Muscle layer of colon (tissue), 2 donors: ENCODE measurements around the gene HOXA3.

Experiments
- H3K27ac ChIP-seq: one replicate; pipeline ENCODE4 v1.7.0; 2013; ENCODE audit warnings: low read depth, mild to moderate bottlenecking, low read length, moderate library complexity
- H3K27me3 ChIP-seq, 2 donors: one replicate each; pipeline ENCODE4 v1.7.0; 2013; ENCODE audit warnings: low read length in 2 of 2, mild to moderate bottlenecking in 2 of 2; ENCODE audit not compliant: insufficient read depth in 2 of 2, control insufficient read depth in 1 of 2
- H3K36me3 ChIP-seq: one replicate; pipeline ENCODE4 v1.7.0; 2013; ENCODE audit warnings: mild to moderate bottlenecking, low read length; ENCODE audit not compliant: insufficient read depth
- H3K4me1 ChIP-seq: one replicate; pipeline ENCODE4 v1.7.0; 2013; ENCODE audit warnings: mild to moderate bottlenecking, low read length; ENCODE audit not compliant: insufficient read depth
- H3K4me3 ChIP-seq, 2 donors: one replicate each; pipeline ENCODE4 v1.7.0; 2013; ENCODE audit warnings: low read length in 2 of 2, low read depth in 1 of 2, mild to moderate bottlenecking in 1 of 2, moderate library complexity in 1 of 2
- H3K9ac ChIP-seq: one replicate; pipeline ENCODE4 v1.7.0; 2013; ENCODE audit warnings: low read length
- H3K9me3 ChIP-seq: one replicate; pipeline ENCODE4 v1.7.0; 2013; ENCODE audit warnings: mild to moderate bottlenecking, low read length
- donor health status: abdominal sarcoma.
- donor health status: Adenocarcinoma of cecum.

HOXA3 gene

DNA sequence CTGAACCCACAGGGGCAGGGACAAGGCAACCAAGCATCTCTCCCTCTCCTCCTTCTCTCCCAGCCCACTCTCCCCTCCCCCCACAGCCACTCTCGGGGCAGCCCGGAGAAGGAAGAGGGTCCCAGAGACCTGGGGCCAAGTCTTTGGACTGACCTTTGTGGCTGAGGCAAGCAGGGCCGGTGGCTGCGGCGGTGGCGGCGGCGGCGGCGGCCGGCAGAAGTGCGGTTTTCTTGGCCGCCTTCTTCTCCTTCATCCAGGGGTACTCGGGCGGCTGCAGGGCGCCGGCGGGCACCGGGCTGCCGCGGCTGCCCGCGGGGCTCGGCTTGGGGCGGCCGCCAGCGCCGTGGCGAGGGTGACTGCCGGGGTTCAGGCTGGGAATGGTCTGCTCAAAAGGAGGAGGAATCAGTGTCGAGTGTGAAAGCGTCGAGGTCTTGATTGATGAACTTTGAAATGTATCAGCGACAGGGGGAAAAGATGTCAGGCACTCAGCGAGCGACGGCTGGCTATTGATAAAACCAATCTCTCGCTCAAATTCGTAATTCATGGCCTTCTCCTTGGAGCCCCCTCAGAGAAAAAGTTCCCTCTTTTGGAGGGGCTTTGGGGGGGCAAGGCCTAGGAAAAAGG, 50.3 kb downstream of the HOXA3 start:
- peak overlapping the region; percentile 34 to 53 for H3K4me3 ChIP-seq
- no peaks in the 10 kb centered on the region for H3K36me3 ChIP-seq
- no peaks in the 10 kb centered on the region for H3K9me3 ChIP-seq
- H3K4me1 ChIP-seq = peaks cover 55% of the 10 kb centered on the region
- peak overlapping the region; percentile 15 for H3K9ac ChIP-seq
- peak overlapping the region; percentile 81 for H3K27ac ChIP-seq
- H3K27me3 ChIP-seq = no peaks in the 10 kb centered on the region

DNA sequence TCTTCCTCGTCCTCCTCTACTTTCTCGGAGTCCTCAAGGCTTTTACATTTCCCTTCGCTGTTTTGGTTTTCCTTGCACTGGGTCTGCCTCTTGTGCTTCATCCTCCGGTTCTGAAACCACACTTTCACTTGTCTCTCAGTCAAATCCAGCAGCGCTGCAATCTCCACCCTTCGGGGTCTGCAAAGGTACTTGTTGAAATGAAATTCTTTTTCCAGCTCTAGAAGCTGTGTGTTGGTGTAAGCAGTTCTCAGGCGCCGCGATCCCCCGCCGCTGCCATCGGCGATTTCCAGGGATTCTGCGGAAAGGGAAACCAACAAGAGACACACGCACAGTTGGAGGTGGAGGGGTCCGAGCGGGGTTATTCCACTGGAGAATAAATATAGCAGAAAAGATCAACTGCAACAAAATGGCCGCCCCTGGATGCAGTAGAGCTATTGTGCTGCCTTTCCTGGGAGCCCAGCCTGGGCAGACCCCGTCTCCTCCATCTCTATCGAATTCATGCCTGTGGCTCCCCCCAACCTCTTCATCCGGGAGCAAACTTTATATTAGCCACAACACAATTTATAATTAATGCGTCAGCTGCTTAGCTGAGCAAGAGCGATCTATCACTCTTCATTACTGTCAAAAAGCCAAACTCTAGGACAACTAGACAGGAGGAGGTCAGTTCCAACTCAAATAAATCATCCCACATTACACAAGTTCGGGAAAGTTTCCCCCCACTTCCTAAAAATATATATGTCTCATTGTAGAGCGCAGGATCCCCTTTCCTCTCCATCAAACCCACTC, 51.0 kb downstream of the HOXA3 start:
- Histone ChIP-seq H3K4me3 (peak overlapping the region; percentile 34 to 53), H3K4me1 (peaks cover 57% of the 10 kb centered on the region), H3K27ac (peak overlapping the region; percentile 61), H3K9me3 (no peaks in the 10 kb centered on the region), H3K9ac (peak overlapping the region; percentile 15), H3K27me3 (no peaks in the 10 kb centered on the region), H3K36me3 (no peaks in the 10 kb centered on the region)

DNA sequence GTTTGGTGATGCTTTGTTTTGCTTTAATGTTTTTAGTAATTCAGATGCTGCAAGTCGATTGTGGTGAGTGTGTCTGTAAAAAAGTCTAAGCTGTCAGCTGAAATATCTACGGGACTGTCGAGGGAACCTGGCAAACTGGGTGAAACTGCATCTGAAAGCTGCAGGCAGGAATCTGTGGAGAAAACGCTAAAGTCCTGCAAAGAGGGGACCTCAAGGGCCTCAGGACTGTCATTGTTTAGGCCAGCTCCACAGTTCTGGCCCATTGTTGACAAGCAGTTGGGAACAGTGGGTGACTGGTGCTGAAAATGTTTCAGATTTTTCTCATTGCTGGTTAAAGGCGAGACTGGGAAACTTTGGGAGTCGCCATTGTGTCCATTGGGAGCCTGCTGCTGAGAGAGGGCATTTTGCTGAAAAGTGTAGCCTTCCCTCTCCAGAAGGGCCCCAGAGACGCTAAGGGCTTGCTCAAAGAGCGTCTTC, 51.7 kb downstream of the HOXA3 start:
- Histone ChIP-seq H3K27ac (peak overlapping the region; percentile 61), H3K36me3 (no peaks in the 10 kb centered on the region), H3K9ac (peak overlapping the region; percentile 15), H3K9me3 (no peaks in the 10 kb centered on the region), H3K4me1 (peaks cover 52% of the 10 kb centered on the region), H3K27me3 (no peaks in the 10 kb centered on the region), H3K4me3 (peak overlapping the region in 1 of 2 donors; percentile 53)

DNA sequence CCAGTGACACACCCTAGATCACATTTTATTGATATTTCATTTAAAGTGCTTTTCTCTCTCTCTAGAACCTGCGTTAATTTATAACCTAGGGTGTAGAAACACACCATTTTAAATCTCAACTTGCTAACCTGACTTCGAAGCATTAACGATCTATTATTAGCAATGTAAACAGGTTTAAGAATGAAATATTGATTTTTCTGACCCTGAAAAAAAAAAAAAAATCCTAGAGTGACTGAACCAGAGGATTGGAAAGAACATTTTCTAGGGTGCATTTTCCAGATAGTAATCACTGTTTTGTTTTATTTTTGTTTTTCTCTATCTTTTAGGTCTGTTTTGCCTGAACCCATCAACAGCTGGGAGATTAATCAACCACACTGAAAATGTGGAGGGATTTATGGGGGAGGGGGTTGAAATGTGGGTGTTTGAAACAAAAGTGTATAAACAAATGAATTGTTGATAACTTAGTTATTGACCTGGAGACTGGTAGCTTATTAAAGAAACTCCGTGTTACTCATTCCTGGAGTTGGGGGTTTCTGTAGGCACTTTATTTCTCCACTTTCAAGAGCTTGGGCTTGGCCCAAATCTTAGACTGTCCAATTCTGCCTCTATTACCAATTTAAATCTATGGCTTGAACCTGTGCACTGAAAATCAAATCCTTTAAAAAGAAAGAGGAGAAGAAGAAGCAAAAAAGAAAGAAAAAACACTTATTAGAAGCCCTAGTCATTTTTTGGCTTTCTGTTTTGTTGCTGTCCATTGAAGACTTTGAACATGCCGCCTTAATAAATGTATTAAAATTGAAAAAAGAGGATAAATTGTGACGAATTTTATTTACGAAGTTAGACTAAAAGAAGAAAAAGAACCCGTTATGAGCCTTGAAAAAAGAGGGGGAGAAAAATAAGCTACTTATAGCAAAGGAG, 52.7 kb downstream of the HOXA3 start:
- Histone ChIP-seq H3K4me1 (peaks cover 42% of the 10 kb centered on the region), H3K9ac (peak overlapping the region; percentile 47), H3K36me3 (no peaks in the 10 kb centered on the region), H3K4me3 (peak overlapping the region; percentile 38 to 73), H3K9me3 (no peaks in the 10 kb centered on the region), H3K27ac (peak overlapping the region; percentile 85), H3K27me3 (no peaks in the 10 kb centered on the region)

DNA sequence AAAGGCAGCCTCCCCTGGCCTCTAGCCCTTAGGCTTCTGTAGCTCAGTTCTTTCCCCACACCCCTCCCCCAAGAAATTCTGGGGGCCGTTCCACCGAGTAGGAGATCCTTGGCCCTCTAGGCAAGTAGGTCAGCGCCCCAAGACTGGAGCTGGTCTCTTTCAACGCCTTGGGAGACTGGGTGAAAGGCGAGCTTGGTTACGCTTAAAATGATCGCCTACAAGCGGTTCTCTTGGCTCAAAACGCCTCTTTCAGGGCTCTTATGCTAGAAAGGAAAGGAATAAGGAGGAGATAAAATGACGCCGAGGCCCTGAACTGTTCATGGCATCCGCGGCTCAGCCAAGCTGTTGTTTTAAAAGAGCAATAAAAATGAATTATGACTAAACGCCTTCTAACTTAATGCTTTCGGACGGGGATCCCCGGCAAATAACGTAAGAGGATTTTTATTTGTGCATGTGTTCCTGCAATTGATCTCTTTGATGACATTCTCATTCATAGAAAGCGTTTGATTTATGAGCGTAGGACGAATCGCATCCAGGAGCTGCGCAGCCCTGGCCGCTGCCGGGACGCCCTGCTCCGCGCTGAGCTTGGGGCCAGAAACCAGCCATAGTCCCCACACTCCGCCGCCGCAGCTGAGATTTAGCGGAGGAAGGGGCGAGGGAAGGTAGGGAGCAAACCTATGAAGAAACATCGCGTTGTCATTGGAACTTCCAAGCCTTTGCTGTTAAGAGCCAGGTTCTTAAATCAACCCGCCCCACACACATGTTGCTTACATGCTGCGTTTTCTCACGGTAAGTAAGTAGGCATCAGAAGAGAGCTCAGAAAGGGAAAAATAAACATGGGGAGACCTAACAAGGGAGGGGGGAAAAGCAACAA, 53.6 kb downstream of the HOXA3 start:
- Histone ChIP-seq H3K4me1 (peaks cover 33% of the 10 kb centered on the region), H3K9me3 (no peaks in the 10 kb centered on the region), H3K27me3 (no peaks in the 10 kb centered on the region), H3K4me3 (peak overlapping the region; percentile 38 to 73), H3K36me3 (no peaks in the 10 kb centered on the region), H3K27ac (peak overlapping the region; percentile 85), H3K9ac (peak overlapping the region; percentile 47)

DNA sequence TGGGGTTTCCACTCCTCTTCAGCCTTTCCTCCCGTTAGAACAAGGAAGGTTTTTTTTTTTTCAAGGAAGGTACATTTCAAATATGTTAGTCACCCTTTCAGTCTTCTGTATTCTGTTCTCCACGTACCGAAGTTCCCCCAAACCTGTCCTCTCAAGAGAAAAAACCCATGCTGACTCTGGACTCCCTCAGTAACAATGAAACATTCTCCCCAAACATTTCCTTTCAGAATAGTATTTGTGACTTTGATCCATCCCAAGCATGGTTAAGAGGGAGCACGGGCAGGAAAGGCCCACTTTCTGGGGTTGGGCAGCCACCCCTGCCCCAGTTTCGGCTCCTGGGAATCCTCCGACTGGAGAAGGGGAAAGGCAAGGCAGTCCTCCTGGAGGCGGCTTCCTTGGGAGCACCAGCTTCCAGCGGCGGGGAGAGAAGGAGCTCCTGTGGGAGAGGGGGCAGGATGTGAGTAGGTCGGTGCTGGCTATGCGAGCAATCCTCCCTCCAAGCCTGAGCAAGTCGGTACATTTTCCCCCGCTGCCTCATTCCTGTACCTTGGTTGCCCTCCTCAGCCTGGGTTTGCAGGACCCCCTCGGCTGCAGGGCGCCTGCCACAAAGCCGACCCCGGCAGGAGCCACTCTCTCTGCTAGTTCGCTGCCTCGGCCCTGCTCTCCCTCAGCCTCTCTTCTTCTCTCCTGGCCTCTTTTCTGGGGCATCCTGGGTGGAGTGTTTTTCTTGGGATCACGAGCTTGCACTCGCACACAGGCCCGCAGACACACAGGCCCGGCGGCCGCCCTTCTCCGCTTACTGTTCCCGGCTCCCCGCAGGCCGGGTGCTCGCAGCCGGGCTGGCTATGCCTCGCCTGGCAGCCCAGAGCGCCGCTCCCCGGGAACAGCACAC, 54.5 kb downstream of the HOXA3 start:
- H3K4me3 ChIP-seq = peak overlapping the region; percentile 38 to 73
- no peaks in the 10 kb centered on the region for H3K36me3 ChIP-seq
- H3K4me1 ChIP-seq = peaks cover 31% of the 10 kb centered on the region
- H3K9me3 ChIP-seq = no peaks in the 10 kb centered on the region
- no peaks in the 10 kb centered on the region for H3K27me3 ChIP-seq
- H3K27ac ChIP-seq = peak overlapping the region; percentile 85
- H3K9ac ChIP-seq = peak overlapping the region; percentile 47

DNA sequence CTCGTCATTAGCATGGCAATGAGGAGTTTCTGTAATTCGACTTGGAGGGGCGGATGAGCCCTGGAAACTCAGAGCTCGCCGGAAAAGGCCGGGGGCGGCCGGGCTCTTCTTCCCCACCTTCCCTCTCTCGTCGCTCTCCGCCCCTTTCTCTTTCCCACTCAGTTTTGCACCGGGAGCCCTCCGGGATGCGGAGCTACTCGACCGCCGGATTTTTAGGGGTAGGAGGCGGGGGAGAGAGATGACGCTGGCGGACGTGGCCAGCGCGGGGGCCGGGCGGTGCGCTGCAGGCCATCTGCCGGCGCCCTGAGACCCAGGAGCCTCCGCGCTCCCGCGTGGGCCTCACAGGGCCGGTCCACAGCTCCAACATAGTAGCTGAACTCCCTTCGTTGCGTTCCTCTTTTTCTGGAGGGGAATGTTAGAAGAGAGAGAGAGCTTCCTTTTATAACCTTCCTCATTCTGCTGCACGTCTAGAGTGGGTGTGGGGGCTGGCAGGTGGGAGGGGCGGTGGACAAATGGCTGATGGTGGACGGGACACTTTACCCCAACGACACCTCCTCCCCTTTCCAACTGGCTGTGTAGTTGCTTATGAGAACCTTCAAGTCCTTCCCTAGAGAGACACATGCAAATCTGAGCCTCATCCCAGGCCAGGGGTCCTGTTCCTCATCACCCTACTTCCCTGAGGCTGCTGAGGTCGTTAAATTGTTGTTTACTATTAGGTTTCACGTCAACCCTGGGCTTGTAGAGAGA, 55.4 kb downstream of the HOXA3 start:
- Histone ChIP-seq H3K4me3 (peak overlapping the region; percentile 73 to 91), H3K27ac (peak overlapping the region; percentile 88), H3K27me3 (no peaks in the 10 kb centered on the region), H3K9me3 (no peaks in the 10 kb centered on the region), H3K36me3 (no peaks in the 10 kb centered on the region), H3K4me1 (peaks cover 31% of the 10 kb centered on the region), H3K9ac (peak overlapping the region; percentile 81)

DNA sequence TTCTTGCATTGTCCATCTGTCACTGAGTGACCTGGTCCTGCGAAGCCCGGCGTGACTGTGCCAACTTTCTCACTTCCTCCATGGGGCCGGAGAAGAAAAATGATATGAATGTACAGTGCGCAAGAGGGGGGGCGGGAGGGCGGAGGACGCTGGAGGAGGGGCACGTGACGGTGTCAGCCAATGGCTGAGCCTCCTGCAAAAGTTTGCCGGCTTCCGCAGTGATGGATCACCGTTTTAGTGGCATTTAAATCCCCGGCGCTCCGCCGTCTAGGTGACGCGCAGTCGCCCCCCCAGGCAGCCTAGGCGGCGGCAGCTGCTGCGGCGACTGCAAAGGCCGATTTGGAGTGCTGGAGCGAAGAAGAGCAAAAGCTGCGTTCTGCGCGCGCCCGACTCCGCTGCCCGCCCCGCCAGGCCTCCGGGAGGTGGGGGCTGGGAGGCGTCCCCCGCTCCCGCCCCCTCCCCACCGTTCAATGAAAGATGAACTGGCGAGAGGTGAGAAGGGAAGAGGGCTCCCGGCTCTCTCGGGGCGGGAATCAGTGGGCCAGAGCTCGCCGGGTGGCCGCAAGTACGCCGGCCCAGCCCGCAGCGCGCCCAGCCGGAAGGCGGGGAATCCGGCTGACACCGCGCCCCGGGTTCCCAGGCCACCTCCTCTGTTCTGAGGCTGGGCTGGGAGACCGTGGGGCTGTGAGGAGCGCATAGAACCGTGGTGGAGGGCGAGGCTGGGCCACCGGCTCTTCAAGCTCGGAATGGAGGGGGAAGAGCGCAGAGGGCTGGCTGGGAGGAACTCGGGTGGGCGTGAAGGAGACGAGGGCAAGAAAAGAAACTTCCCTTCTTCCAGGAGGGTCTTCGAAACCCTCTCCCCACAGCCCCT, 56.3 kb downstream of the HOXA3 start, which contains the start of gene HOXA1:
TSS of gene HOXA1 (minus strand) at position 104 of the 871 bp plus-strand sequence. CDS start at position 16, 88 bp downstream.
- peak within 1 kb of the TSS; percentile 73 to 91 for H3K4me3 ChIP-seq
- peak within 1 kb of the TSS; percentile 88 for H3K27ac ChIP-seq
- peak within 1 kb of the TSS; percentile 81 for H3K9ac ChIP-seq
- no peaks in the 10 kb centered on the region for H3K27me3 ChIP-seq
- H3K36me3 ChIP-seq = no peaks in the 10 kb centered on the region
- H3K4me1 ChIP-seq = peaks cover 31% of the 10 kb centered on the region
- no peaks in the 10 kb centered on the region for H3K9me3 ChIP-seq
